Trophoblast cell (in vitro differentiated cells and primary cell): ENCODE measurements around the gene STARD4. TPM values are rescaled to one million over a fixed set of nuclear protein-coding genes. Genes with fewer than 3 reads are reported as not detected.

Source experiments
- DNase-seq, 2 donors: peaks; one replicate each; pipeline ENCODE4 v3.0.0-alpha.2; 2016
- H2AFZ ChIP-seq: 2 replicates; pipeline ENCODE4 v1.6.1; 2013; ENCODE audit warnings: low read length, moderate library complexity, mild to moderate bottlenecking; ENCODE audit not compliant: insufficient read depth, poor library complexity
- H2AK5ac ChIP-seq: 2 replicates; pipeline ENCODE4 v1.6.1; 2013; ENCODE audit warnings: mild to moderate bottlenecking, low read length
- H2BK120ac ChIP-seq: 2 replicates; pipeline ENCODE4 v1.6.1; 2013; ENCODE audit warnings: low read length, mild to moderate bottlenecking, moderate library complexity; ENCODE audit not compliant: insufficient read depth, poor library complexity
- H2BK12ac ChIP-seq: 2 replicates; pipeline ENCODE4 v1.6.1; 2013; ENCODE audit warnings: mild to moderate bottlenecking, low read length, moderate library complexity
- H2BK5ac ChIP-seq: 2 replicates; pipeline ENCODE4 v1.6.1; 2013; ENCODE audit warnings: low read length, low read depth, moderate library complexity, mild to moderate bottlenecking; ENCODE audit not compliant: poor library complexity
- H3K14ac ChIP-seq: 2 replicates; pipeline ENCODE4 v1.6.1; 2013; ENCODE audit warnings: mild to moderate bottlenecking, low read length
- H3K18ac ChIP-seq: 2 replicates; pipeline ENCODE4 v1.6.1; 2013; ENCODE audit warnings: mild to moderate bottlenecking, low read length
- H3K23ac ChIP-seq: 2 replicates; pipeline ENCODE4 v1.6.1; 2013; ENCODE audit warnings: low read length
- H3K27ac ChIP-seq: 2 replicates; pipeline ENCODE4 v1.5.1; 2013; ENCODE audit warnings: low read depth, mild to moderate bottlenecking, inconsistent platforms, low read length, moderate library complexity
- H3K27me3 ChIP-seq: 2 replicates; pipeline ENCODE4 v1.6.1; 2013; ENCODE audit warnings: inconsistent platforms, mild to moderate bottlenecking, low read length, moderate library complexity; ENCODE audit not compliant: insufficient read depth
- H3K36me3 ChIP-seq, 2 experiments: 1 replicate in 1 of 2; 2 replicates in 1 of 2; pipeline ENCODE4 v1.6.1; 2013; ENCODE audit warnings: low read length in 2 of 2, mild to moderate bottlenecking in 2 of 2, moderate library complexity in 1 of 2; ENCODE audit not compliant: insufficient read depth in 2 of 2, control insufficient read depth in 1 of 2
- H3K4ac ChIP-seq: 2 replicates; pipeline ENCODE4 v1.6.1; 2013; ENCODE audit warnings: low read depth, mild to moderate bottlenecking, low read length, moderate library complexity
- H3K4me1 ChIP-seq, 2 experiments: 1 replicate in 1 of 2; 2 replicates in 1 of 2; pipeline ENCODE4 v1.6.1; 2013; ENCODE audit warnings: low read length in 2 of 2, mild to moderate bottlenecking in 2 of 2, moderate library complexity in 1 of 2; ENCODE audit not compliant: insufficient read depth in 2 of 2, control insufficient read depth in 1 of 2
- H3K4me2 ChIP-seq: 2 replicates; pipeline ENCODE4 v1.6.1; 2013; ENCODE audit warnings: inconsistent platforms, mild to moderate bottlenecking, low read length, moderate library complexity
- H3K4me3 ChIP-seq: 2 replicates; pipeline ENCODE4 v1.5.1; 2013; ENCODE audit warnings: mild to moderate bottlenecking, low read depth, low read length, inconsistent platforms
- H3K79me1 ChIP-seq: one replicate; pipeline ENCODE4 v1.6.1; 2013; ENCODE audit warnings: low read length
- H3K79me2 ChIP-seq: 2 replicates; pipeline ENCODE4 v1.6.1; 2013; ENCODE audit warnings: low read length, mild to moderate bottlenecking; ENCODE audit not compliant: control insufficient read depth, insufficient read depth, poor library complexity
- H3K9ac ChIP-seq: 2 replicates; pipeline ENCODE4 v1.6.1; 2013; ENCODE audit warnings: mild to moderate bottlenecking, low read length
- H3K9me3 ChIP-seq: 2 replicates; pipeline ENCODE4 v1.6.1; 2013; ENCODE audit warnings: low read depth, mild to moderate bottlenecking, control low read depth, inconsistent platforms, low read length; ENCODE audit not compliant: insufficient read depth
- H4K12ac ChIP-seq: 2 replicates; pipeline ENCODE4 v1.6.1; 2013; ENCODE audit warnings: low read depth, mild to moderate bottlenecking, low read length, moderate library complexity
- H4K8ac ChIP-seq: 2 replicates; pipeline ENCODE4 v1.6.1; 2013; ENCODE audit warnings: low read depth, mild to moderate bottlenecking, low read length, moderate library complexity
- H4K91ac ChIP-seq: one replicate; pipeline ENCODE4 v1.6.1; 2013; ENCODE audit warnings: low read depth, mild to moderate bottlenecking, low read length, moderate library complexity
- WGBS: extraction: QIAGEN DNeasy Blood & Tissue Kit; methylation state at CpG from one replicate; pipeline ENCODE4 v1.1.7; 2013; ENCODE audit warnings: missing lambda C conversion rate; ENCODE audit not compliant: insufficient read length, insufficient coverage; ENCODE audit errors: extremely low coverage; 5-methylcytosine and 5-hydroxymethylcytosine counted together
- polyA plus RNA-seq: library from polyadenylated mRNA; stranded (reverse); fragments of 200-250 nt; gene quantifications from 2 replicates; pipeline ENCODE4 v1.2.3, GENCODE V29; 2013

The STARD4 gene
- polyA plus RNA-seq, result 50.0 and 51.0 TPM in 2 replicates

GRCh38 chr5:111512375-111513130 lies at the start of gene STARD4:
STARD4 (minus strand) TSS chr5:111512535; CDS start chr5:111507433, 5,102 bp downstream.
- peak within 1 kb of the TSS; percentile 94 for H3K9ac ChIP-seq
- DNase-seq, result peak; percentile 78
- no peaks in the 10 kb centered on the region for H3K36me3 ChIP-seq
- peak within 1 kb of the TSS; percentile 97 for H2AK5ac ChIP-seq
- H3K4me1 ChIP-seq, result peaks cover 0 to 3% of the 10 kb centered on the region in 2 experiments
- no CpG with 5 or more reads among the region's 41 CpGs for WGBS
- H3K4me3 ChIP-seq, result peak within 1 kb of the TSS; percentile 99
- H3K18ac ChIP-seq, result peak within 1 kb of the TSS; percentile 99
- peaks cover 11% of the 10 kb centered on the region for H3K79me2 ChIP-seq
- H3K4me2 ChIP-seq, result peak within 1 kb of the TSS; percentile 80
- no peaks in the 10 kb centered on the region for H3K27me3 ChIP-seq
- H2BK5ac ChIP-seq, result peak within 1 kb of the TSS; percentile 99
- H2BK12ac ChIP-seq, result peak within 1 kb of the TSS; percentile 93
- H3K9me3 ChIP-seq, result no peaks in the 10 kb centered on the region
- H3K23ac ChIP-seq, result no peak within 1 kb of the TSS
- peak within 1 kb of the TSS; percentile 95 for H4K8ac ChIP-seq
- H4K12ac ChIP-seq, result peak within 1 kb of the TSS; percentile 92
- H4K91ac ChIP-seq, result peak within 1 kb of the TSS; percentile 99
- peaks cover 12% of the 10 kb centered on the region for H3K79me1 ChIP-seq
- H2AFZ ChIP-seq, result peak within 1 kb of the TSS; percentile 96
- peak within 1 kb of the TSS; percentile 99 for H3K4ac ChIP-seq
- H3K14ac ChIP-seq, result peak within 1 kb of the TSS; percentile 99
- H2BK120ac ChIP-seq, result peak within 1 kb of the TSS; percentile 98
- peak within 1 kb of the TSS; percentile 96 for H3K27ac ChIP-seq

GRCh38 chr5:111559680-111560079 lies 47.3 kb upstream of the STARD4 start:
- no peak overlapping the region for H3K4me2 ChIP-seq
- H3K4me1 ChIP-seq, result peaks cover 0 to 8% of the 10 kb centered on the region in 2 experiments
- H4K8ac ChIP-seq, result no peak overlapping the region
- no peak overlapping the region for H3K4ac ChIP-seq
- no peak overlapping the region for H3K27ac ChIP-seq
- H3K18ac ChIP-seq, result no peak overlapping the region
- DNase-seq, result no peak
- H3K23ac ChIP-seq, result no peak overlapping the region
- H3K79me2 ChIP-seq, result no peaks in the 10 kb centered on the region
- no peak overlapping the region for H2BK5ac ChIP-seq
- H3K14ac ChIP-seq, result no peak overlapping the region
- H2AK5ac ChIP-seq, result no peak overlapping the region
- H3K9me3 ChIP-seq, result no peaks in the 10 kb centered on the region
- H4K91ac ChIP-seq, result no peak overlapping the region
- no peak overlapping the region for H3K9ac ChIP-seq
- no peaks in the 10 kb centered on the region for H3K27me3 ChIP-seq
- no peaks in the 10 kb centered on the region for H3K36me3 ChIP-seq
- no peak overlapping the region for H2BK120ac ChIP-seq
- H3K79me1 ChIP-seq, result peaks cover 2% of the 10 kb centered on the region
- H4K12ac ChIP-seq, result no peak overlapping the region
- no peak overlapping the region for H2BK12ac ChIP-seq
- no peak overlapping the region for H3K4me3 ChIP-seq
- H2AFZ ChIP-seq, result no peak overlapping the region

GRCh38 chr5:111557686-111558085 lies 45.4 kb upstream of the STARD4 start:
- no peaks in the 10 kb centered on the region for H3K9me3 ChIP-seq
- H3K79me2 ChIP-seq, result no peaks in the 10 kb centered on the region
- DNase-seq, result no peak
- no peak overlapping the region for H2AFZ ChIP-seq
- H2AK5ac ChIP-seq, result no peak overlapping the region
- H2BK120ac ChIP-seq, result no peak overlapping the region
- no peak overlapping the region for H3K14ac ChIP-seq
- H3K79me1 ChIP-seq, result no peaks in the 10 kb centered on the region
- WGBS, result no CpG with 5 or more reads among the region's 1 CpG
- H3K9ac ChIP-seq, result no peak overlapping the region
- no peak overlapping the region for H3K27ac ChIP-seq
- no peak overlapping the region for H3K18ac ChIP-seq
- no peak overlapping the region for H3K23ac ChIP-seq
- no peak overlapping the region for H4K12ac ChIP-seq
- H3K4ac ChIP-seq, result no peak overlapping the region
- H3K4me1 ChIP-seq, result peaks cover 0 to 3% of the 10 kb centered on the region in 2 experiments
- H2BK5ac ChIP-seq, result no peak overlapping the region
- H3K27me3 ChIP-seq, result no peaks in the 10 kb centered on the region
- no peak overlapping the region for H3K4me2 ChIP-seq
- H3K4me3 ChIP-seq, result no peak overlapping the region
- no peak overlapping the region for H4K8ac ChIP-seq
- no peak overlapping the region for H4K91ac ChIP-seq
- no peaks in the 10 kb centered on the region for H3K36me3 ChIP-seq
- no peak overlapping the region for H2BK12ac ChIP-seq

- H2BK12ac ChIP-seq, result no peak overlapping the region
- H4K12ac ChIP-seq, result no peak overlapping the region
- H2BK5ac ChIP-seq, result no peak overlapping the region
- no peak overlapping the region for H3K14ac ChIP-seq
- no peak overlapping the region for H3K9ac ChIP-seq
- no peak overlapping the region for H2AK5ac ChIP-seq
- H3K27me3 ChIP-seq, result no peaks in the 10 kb centered on the region
- H3K4me1 ChIP-seq, result peaks cover 0 to 2% of the 10 kb centered on the region in 2 experiments
- no peak overlapping the region for H3K27ac ChIP-seq
- no peak overlapping the region for H2AFZ ChIP-seq
- WGBS, result no CpG with 5 or more reads among the region's 1 CpG
- H3K79me2 ChIP-seq, result no peaks in the 10 kb centered on the region
- H3K4me3 ChIP-seq, result no peak overlapping the region
- no peaks in the 10 kb centered on the region for H3K36me3 ChIP-seq
- H4K8ac ChIP-seq, result no peak overlapping the region
- no peak overlapping the region for H2BK120ac ChIP-seq
- no peak for DNase-seq
- H3K79me1 ChIP-seq, result no peaks in the 10 kb centered on the region
- no peak overlapping the region for H3K23ac ChIP-seq
- no peak overlapping the region for H3K18ac ChIP-seq
- H3K4ac ChIP-seq, result no peak overlapping the region
- H3K9me3 ChIP-seq, result no peaks in the 10 kb centered on the region
- H4K91ac ChIP-seq, result no peak overlapping the region
- no peak overlapping the region for H3K4me2 ChIP-seq
These were observed 44.8 kb upstream of the STARD4 start for GRCh38 chr5:111557111-111557510.
